GM12865 (cell line): ENCODE results near the gene PTPRN2.

Source experiments
- DNase-seq: peaks from one replicate; pipeline ENCODE4 v3.0.0; 2010; ENCODE audit warnings: low read depth
- H3K4me3 ChIP-seq: 2 replicates; pipeline ENCODE4 v1.5.1; 2011; ENCODE audit warnings: mild to moderate bottlenecking, low read depth, low read length, control low read depth
- TF ChIP-seq, protein P1 (sequence below): IDR thresholded peaks from 2 replicates; pipeline ENCODE4 v1.5.1; 2011; ENCODE audit warnings: low read length, control low read depth, low read depth, inconsistent platforms; ENCODE audit not compliant: insufficient read depth; ENCODE audit errors: missing control alignments

The PTPRN2 gene

DNA sequence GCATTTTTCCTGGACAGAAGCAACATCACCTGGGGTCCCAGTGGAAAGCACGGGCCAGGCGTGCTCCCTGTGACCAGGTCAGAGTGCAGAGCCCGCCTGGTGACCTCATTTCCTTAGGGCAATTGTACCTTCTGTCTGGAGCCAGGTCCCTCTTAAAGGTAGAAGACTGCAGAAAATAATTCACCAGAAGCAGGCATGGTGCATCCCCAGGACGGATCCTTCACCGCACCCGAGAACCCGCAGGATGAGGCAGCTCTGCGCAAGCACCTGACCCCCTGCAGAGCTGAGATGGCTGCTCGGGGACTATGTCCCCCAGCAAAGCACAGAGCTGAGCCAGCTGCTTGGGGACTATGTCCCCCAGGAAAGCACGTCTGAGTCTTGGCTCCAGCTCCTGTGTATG is 557.6 kb downstream of the PTPRN2 start:
- H3K4me3 ChIP-seq: no peak overlapping the region
- DNase-seq: no peak

DNA sequence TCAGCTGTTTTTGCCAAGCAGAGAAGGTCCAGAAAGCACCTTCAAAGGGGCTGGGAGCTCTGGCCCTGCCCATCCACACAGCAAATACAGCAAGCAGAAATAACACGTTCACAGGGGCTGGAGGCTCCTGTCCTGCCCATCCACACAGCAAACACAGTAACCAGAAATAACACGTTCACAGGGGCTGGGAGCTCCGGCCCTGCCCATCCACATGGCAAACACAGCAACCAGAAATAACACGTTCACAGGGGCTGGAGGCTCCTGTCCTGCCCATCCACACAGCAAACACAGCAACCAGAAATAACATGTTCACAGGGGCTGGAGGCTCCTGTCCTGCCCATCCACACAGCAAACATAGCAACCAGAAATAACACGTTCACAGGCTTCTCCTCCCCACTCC is 558.1 kb downstream of the PTPRN2 start:
- H3K4me3 ChIP-seq: no peak overlapping the region
- no peak for DNase-seq
- TF ChIP-seq, protein P1, sequence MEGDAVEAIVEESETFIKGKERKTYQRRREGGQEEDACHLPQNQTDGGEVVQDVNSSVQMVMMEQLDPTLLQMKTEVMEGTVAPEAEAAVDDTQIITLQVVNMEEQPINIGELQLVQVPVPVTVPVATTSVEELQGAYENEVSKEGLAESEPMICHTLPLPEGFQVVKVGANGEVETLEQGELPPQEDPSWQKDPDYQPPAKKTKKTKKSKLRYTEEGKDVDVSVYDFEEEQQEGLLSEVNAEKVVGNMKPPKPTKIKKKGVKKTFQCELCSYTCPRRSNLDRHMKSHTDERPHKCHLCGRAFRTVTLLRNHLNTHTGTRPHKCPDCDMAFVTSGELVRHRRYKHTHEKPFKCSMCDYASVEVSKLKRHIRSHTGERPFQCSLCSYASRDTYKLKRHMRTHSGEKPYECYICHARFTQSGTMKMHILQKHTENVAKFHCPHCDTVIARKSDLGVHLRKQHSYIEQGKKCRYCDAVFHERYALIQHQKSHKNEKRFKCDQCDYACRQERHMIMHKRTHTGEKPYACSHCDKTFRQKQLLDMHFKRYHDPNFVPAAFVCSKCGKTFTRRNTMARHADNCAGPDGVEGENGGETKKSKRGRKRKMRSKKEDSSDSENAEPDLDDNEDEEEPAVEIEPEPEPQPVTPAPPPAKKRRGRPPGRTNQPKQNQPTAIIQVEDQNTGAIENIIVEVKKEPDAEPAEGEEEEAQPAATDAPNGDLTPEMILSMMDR: no peak

More for the DNA sequence above, 557.6 kb downstream of the PTPRN2 start:
- TF ChIP-seq, protein P1: no peak

DNA sequence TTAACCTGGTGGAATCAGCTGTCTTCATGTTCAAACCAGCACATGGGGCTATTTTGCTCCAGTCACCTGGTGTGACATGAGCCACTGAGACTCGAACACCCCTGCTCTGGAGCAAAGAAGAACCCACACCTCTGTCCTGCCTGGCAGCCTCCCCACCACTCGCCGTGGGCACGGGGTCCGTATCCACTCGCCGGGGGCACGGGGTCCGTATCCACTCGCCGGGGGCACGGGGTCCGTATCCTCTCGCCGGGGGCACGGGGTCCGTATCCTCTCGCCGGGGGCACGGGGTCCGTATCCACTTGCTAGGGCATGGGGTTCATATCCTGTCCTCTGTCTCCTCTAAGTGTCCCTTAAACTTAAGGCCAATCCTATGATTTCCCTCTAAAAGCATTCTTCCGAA is 558.7 kb downstream of the PTPRN2 start:
- no peak overlapping the region for H3K4me3 ChIP-seq
- TF ChIP-seq, protein P1: no peak
- no peak for DNase-seq

DNA sequence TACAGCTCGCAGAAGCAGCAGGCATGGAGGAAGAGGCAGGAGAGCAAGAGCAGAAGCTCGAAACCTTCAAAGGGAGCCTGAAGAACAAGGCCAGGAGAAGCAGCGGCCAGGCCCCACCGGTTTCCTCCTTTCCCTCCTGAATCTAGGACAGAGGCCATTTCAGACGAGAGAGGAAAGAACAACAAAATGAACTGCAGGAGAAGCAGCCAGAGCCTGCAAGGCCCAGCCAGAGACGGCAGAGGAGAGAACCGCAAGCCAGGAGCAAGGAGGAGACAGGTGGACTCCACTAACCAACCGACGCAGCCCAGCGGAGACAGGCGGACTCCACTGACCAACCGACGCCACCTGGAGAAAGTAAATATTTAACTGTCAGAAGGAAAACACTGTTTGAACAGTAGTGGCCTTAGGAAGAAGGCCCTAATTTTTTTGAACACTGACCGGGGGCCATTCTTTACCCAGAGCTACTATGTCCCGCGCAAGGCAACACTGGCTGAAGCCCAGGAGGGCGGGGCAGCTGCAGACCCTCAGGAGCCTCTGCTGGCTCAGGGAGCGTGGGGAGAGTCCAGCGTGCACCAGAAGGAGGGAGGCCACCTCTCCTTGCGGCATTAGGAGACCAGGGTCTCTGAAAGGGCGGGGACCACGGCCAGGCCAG is 559.2 kb downstream of the PTPRN2 start:
- H3K4me3 ChIP-seq: no peak overlapping the region
- TF ChIP-seq, protein P1: no peak
- no peak for DNase-seq

DNA sequence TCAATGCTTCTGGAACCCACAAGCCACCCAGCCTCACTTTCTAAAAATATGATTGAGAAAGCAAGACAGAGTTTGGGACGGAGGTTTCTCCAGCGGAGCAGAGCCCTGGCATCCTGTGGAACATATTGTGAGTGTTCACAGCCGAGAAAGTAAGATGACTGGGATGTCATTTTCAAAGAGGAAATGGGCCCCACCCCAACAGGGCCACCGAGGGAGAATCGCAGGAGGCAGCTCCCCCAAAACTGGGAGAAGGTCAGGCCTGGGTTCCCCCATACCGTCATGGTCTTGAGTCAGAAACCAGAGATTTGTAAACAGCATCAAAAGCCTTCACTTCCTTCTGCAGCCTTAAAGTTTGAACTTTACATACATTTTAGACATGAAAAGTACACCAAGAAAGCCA is 560.0 kb downstream of the PTPRN2 start:
- no peak for DNase-seq
- no peak overlapping the region for H3K4me3 ChIP-seq
- TF ChIP-seq, protein P1: no peak

DNA sequence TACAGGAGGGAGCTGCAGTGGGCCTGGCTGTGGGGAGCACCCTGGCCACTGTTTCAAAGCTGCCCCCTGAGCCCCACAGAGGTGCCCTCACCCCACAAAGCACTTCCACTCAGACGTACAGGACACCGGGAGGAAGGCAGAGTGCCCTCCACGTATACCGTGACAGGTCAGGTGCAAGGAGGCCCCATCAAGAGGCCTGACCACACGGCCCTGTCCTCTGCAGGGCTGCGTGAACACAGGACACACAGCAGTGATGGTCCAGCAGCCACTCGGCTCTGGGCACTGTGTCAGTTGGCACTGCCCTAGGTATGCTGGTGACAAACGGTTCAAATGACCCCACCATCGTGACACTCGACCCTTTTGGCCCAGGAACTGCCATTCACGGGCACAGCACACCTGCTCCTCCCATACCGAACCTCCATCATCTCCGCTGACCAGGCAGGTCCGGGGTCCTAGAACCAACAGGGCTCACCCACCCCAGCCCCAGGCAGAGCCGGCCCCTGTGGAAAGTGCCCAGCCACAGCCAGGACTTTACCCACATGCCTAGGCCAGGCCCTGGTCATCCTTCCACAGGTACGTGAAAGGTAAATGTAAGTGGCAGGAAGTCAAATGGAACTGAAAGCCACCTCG is 560.9 kb downstream of the PTPRN2 start:
- TF ChIP-seq, protein P1: no peak
- H3K4me3 ChIP-seq: no peak overlapping the region
- DNase-seq: no peak
